LNCaP clone FGC (cell line): ENCODE results near the gene MUC5B.

Source experiments
- DNase-seq: peaks from one replicate; pipeline ENCODE4 v3.0.0-alpha.2; 2011; ENCODE audit warnings: low read depth
- H3K4me3 ChIP-seq: 2 replicates; pipeline ENCODE4 v1.5.1; 2011; ENCODE audit warnings: mild to moderate bottlenecking, low read depth, low read length, control low read depth
- CTCF ChIP-seq: IDR thresholded peaks from 2 replicates; pipeline ENCODE4 v1.5.1; 2012; ENCODE audit warnings: mild to moderate bottlenecking; ENCODE audit not compliant: control insufficient read depth, insufficient read depth; ENCODE audit errors: extremely low read depth

Gene MUC5B

GRCh38 chr11:1177771-1178090 lies 45.1 kb upstream of the MUC5B start:
- no peak overlapping the region for H3K4me3 ChIP-seq
- TF ChIP-seq CTCF = no peak
- no peak for DNase-seq

- no peak for DNase-seq
- no peak for TF ChIP-seq CTCF
- H3K4me3 ChIP-seq = no peak overlapping the region
Observed at GRCh38 chr11:1178201-1178885, 44.5 kb upstream of the MUC5B start.

GRCh38 chr11:1178906-1179305 lies 44.0 kb upstream of the MUC5B start:
- no peak for DNase-seq
- H3K4me3 ChIP-seq = no peak overlapping the region
- no peak for TF ChIP-seq CTCF

- DNase-seq = no peak
- no peak overlapping the region for H3K4me3 ChIP-seq
- TF ChIP-seq CTCF = no peak
Observed at GRCh38 chr11:1179641-1180040, 43.2 kb upstream of the MUC5B start.

- no peak for TF ChIP-seq CTCF
- DNase-seq = no peak
- no peak overlapping the region for H3K4me3 ChIP-seq
Observed at GRCh38 chr11:1180171-1180570, 42.7 kb upstream of the MUC5B start.

GRCh38 chr11:1180947-1181391 lies 41.9 kb upstream of the MUC5B start:
- no peak overlapping the region for H3K4me3 ChIP-seq
- no peak for DNase-seq

More at GRCh38 chr11:1180947-1181391, 41.9 kb upstream of the MUC5B start:
- TF ChIP-seq CTCF = no peak
